ENCODE measurements around the gene GZMM. TPM values are rescaled to one million over a fixed set of nuclear protein-coding genes. Genes with fewer than 3 reads are reported as not detected.

GZMM gene
- total RNA-seq, 2 donors from 2014 or later = 0.54 TPM; not detected in 1

GRCh38 chr19:507286-508203, 36.3 kb upstream of the GZMM start, which contains the start of gene TPGS1:
Gene TPGS1 (plus strand): TSS chr19:507497. CDS start chr19:507507, 10 bp downstream.
- ATAC-seq (ENCODE audit: insufficient number of reproducible peaks, low FRiP score, low read depth) (no peak), DNase-seq (ENCODE audit: low spot score) (no peak)

GRCh38 chr19:508204-509150, 35.4 kb upstream of the GZMM start:
- no peak for DNase-seq (ENCODE audit: low spot score)
- no peak overlapping the region for H3K27ac ChIP-seq
- no peak for ATAC-seq (ENCODE audit: insufficient number of reproducible peaks, low FRiP score, low read depth)
- no peak for TF ChIP-seq CTCF (IDR thresholded peaks at IDR 0.05)
- no peaks in the 10 kb centered on the region for H3K36me3 ChIP-seq
- H3K9me3 ChIP-seq = no peaks in the 10 kb centered on the region
- H3K27me3 ChIP-seq (replicated peaks; ENCODE audit: insufficient read depth) = no peaks in the 10 kb centered on the region
- peak overlapping the region; percentile 96 for H3K4me3 ChIP-seq
- peaks cover 10 to 18% of the 10 kb centered on the region in 2 donors for H3K4me1 ChIP-seq (ENCODE audit: control insufficient read depth in 1 of 2, low read depth in 2 of 2)

More at GRCh38 chr19:507286-508203, 36.3 kb upstream of the GZMM start, which contains the start of gene TPGS1:
- H3K4me1 ChIP-seq (ENCODE audit: control insufficient read depth in 1 of 2, low read depth in 2 of 2) = peaks cover 10 to 18% of the 10 kb centered on the region in 2 donors
- H3K27me3 ChIP-seq (replicated peaks; ENCODE audit: insufficient read depth) = no peaks in the 10 kb centered on the region
- no peak for TF ChIP-seq CTCF (IDR thresholded peaks at IDR 0.05)
- peak within 1 kb of the TSS; percentile 96 for H3K4me3 ChIP-seq
- peak within 1 kb of the TSS; percentile 96 for H3K27ac ChIP-seq
- H3K9me3 ChIP-seq = no peaks in the 10 kb centered on the region
- H3K36me3 ChIP-seq = no peaks in the 10 kb centered on the region

- Histone ChIP-seq H3K27ac (no peak overlapping the region), H3K4me1 (ENCODE audit: control insufficient read depth in 1 of 2, low read depth in 2 of 2) (peaks cover 10 to 18% of the 10 kb centered on the region in 2 donors), H3K4me3 (no peak overlapping the region), H3K27me3 (replicated peaks; ENCODE audit: insufficient read depth) (no peaks in the 10 kb centered on the region), H3K36me3 (no peaks in the 10 kb centered on the region), H3K9me3 (no peaks in the 10 kb centered on the region)
- TF ChIP-seq CTCF (IDR thresholded peaks at IDR 0.05) = peak; percentile 80
- DNase-seq (ENCODE audit: low spot score) = no peak
- no peak for ATAC-seq (ENCODE audit: insufficient number of reproducible peaks, low FRiP score, low read depth)
These were observed 33.2 kb upstream of the GZMM start for GRCh38 chr19:510606-511100.

GRCh38 chr19:511101-511851, 32.6 kb upstream of the GZMM start:
- no peak for DNase-seq (ENCODE audit: low spot score)
- no peak for ATAC-seq (ENCODE audit: insufficient number of reproducible peaks, low FRiP score, low read depth)
- H3K36me3 ChIP-seq = no peaks in the 10 kb centered on the region

More at GRCh38 chr19:511101-511851, 32.6 kb upstream of the GZMM start:
- TF ChIP-seq CTCF (IDR thresholded peaks at IDR 0.05) = no peak
- H3K27ac ChIP-seq = no peak overlapping the region
- no peaks in the 10 kb centered on the region for H3K27me3 ChIP-seq (replicated peaks; ENCODE audit: insufficient read depth)
- no peak overlapping the region for H3K4me3 ChIP-seq
- no peaks in the 10 kb centered on the region for H3K9me3 ChIP-seq
- H3K4me1 ChIP-seq (ENCODE audit: control insufficient read depth in 1 of 2, low read depth in 2 of 2) = peaks cover 9 to 15% of the 10 kb centered on the region in 2 donors
